Panc1 (cell line): ENCODE measurements around the gene ETNK1.
A peak's percentile ranks its signal among the peaks of the same experiment; 100 is the strongest.

Source experiments
- CTCF ChIP-seq: fragments of 450-650 bp; IDR thresholded peaks from 2 replicates; pipeline ENCODE4 v1.5.1; 2017; ENCODE audit warnings: mild to moderate bottlenecking
- POLR2AphosphoS5 ChIP-seq: IDR thresholded peaks from 2 replicates; pipeline ENCODE4 v1.6.1; 2012; ENCODE audit warnings: mild to moderate bottlenecking, low read depth, low read length, moderate library complexity
- REST ChIP-seq, 2 experiments: IDR thresholded peaks; 2 replicates each; pipeline ENCODE4 v1.6.1; 2011 to 2012; ENCODE audit warnings: low read depth in 2 of 2, control low read depth in 1 of 2, low read length in 1 of 2, mild to moderate bottlenecking in 1 of 2, moderate library complexity in 1 of 2; ENCODE audit not compliant: insufficient read depth in 1 of 2
- TCF7L2 ChIP-seq: IDR thresholded peaks from 2 replicates; pipeline ENCODE4 v1.6.1; 2011; ENCODE audit warnings: mild to moderate bottlenecking, low read depth, low read length, inconsistent platforms

- no peak for TF ChIP-seq CTCF
- TF ChIP-seq POLR2AphosphoS5, result peak; percentile 88
- 0 out of 4 replicates have a peak, but pooled peaks of 1 of the 2 experiments have one; percentile 26 for TF ChIP-seq REST (IDR thresholded peaks at IDR 0.05; ENCODE audit: insufficient read depth in 1 of 2, low read depth in 2 of 2, low read length in 1 of 2)
- TF ChIP-seq TCF7L2, result no peak
Measured at GRCh38 chr12:22624870-22625761, at the start of gene ETNK1.
